WTC11 (cell line): Measurements from ENCODE around the gene PTPRT. TPM values are rescaled to one million over a fixed set of nuclear protein-coding genes. Genes with fewer than 3 reads are reported as not detected.
A peak's percentile ranks its signal among the peaks of the same experiment; 100 is the strongest.

Experiments
- ATAC-seq: fragments of 200-7000 bp; cut with Tn5 transposase; 2 replicates; pipeline ENCODE4 v1.10.0; 2021; ENCODE audit warnings: mild to moderate bottlenecking, moderate library complexity
- CTCF ChIA-PET: fragments of 300-600 bp; sonication (Branson Sonifier 250); formaldehyde crosslinking; loops from one replicate; lab custom pipeline; 2021; ENCODE audit warnings: antibody characterized with exemption; lab: Charles Lee
- POLR2A ChIA-PET: fragments of 350-600 bp; sonication (Branson Sonifier 250); formaldehyde crosslinking; loops from one replicate; lab custom pipeline; 2021; ENCODE audit warnings: antibody characterized with exemption; lab: Charles Lee
- DNase-seq: peaks from one replicate; pipeline ENCODE4 v3.0.0; 2021; ENCODE audit warnings: low spot score
- H3K27ac Mint-ChIP-seq: 2 replicates; pipeline ENCODE4 v1.8.0; 2021; ENCODE audit warnings: mixed read lengths
- H3K27me3 Mint-ChIP-seq: 2 replicates; pipeline ENCODE4 v1.8.0; 2021; ENCODE audit warnings: low read depth, mild to moderate bottlenecking, moderate library complexity, mixed read lengths
- H3K36me3 Mint-ChIP-seq: 2 replicates; pipeline ENCODE4 v1.8.0; 2021; ENCODE audit warnings: mixed read lengths
- H3K4me1 Mint-ChIP-seq: 2 replicates; pipeline ENCODE4 v1.8.0; 2022; ENCODE audit warnings: mixed read lengths
- H3K4me3 Mint-ChIP-seq: 2 replicates; pipeline ENCODE4 v1.8.0; 2021; ENCODE audit warnings: mild to moderate bottlenecking, moderate library complexity, mixed read lengths
- H3K9me3 Mint-ChIP-seq: 2 replicates; pipeline ENCODE4 v1.8.0; 2021; ENCODE audit warnings: mixed read lengths
- CBFB ChIP-seq: sonication (generic); formaldehyde crosslinking; IDR thresholded peaks from 2 replicates; pipeline ENCODE4 v1.8.1; 2022; ENCODE audit warnings: mild to moderate bottlenecking, low read depth, missing genetic modification reagents
- CREB1 ChIP-seq: sonication (generic); formaldehyde crosslinking; IDR thresholded peaks from 2 replicates; pipeline ENCODE4 v1.8.0; 2023; ENCODE audit warnings: mild to moderate bottlenecking, missing genetic modification reagents
- CREM ChIP-seq: sonication (generic); formaldehyde crosslinking; IDR thresholded peaks from 2 replicates; pipeline ENCODE4 v1.8.1; 2022; ENCODE audit warnings: mild to moderate bottlenecking, missing genetic modification reagents, moderate library complexity
- E2F1 ChIP-seq: sonication (generic); formaldehyde crosslinking; IDR thresholded peaks from 2 replicates; pipeline ENCODE4 v1.8.0; 2022; ENCODE audit warnings: mild to moderate bottlenecking, missing genetic modification reagents
- ELF4 ChIP-seq: sonication (generic); formaldehyde crosslinking; IDR thresholded peaks from 2 replicates; pipeline ENCODE4 v1.8.1; 2022; ENCODE audit warnings: low read depth, mild to moderate bottlenecking, moderate library complexity, missing genetic modification reagents
- EMX1 ChIP-seq: fragments of 250-450 bp; sonication (Bioruptor Pico); IDR thresholded peaks from 2 replicates; pipeline ENCODE4 v1.8.0; 2021; ENCODE audit warnings: mild to moderate bottlenecking
- FOXP1 ChIP-seq: sonication (generic); formaldehyde crosslinking; IDR thresholded peaks from 2 replicates; pipeline ENCODE4 v1.8.0; 2022; ENCODE audit warnings: missing genetic modification reagents, mild to moderate bottlenecking, moderate library complexity, borderline replicate concordance
- GABPB1 ChIP-seq: sonication (generic); formaldehyde crosslinking; IDR thresholded peaks from 2 replicates; pipeline ENCODE4 v1.8.1; 2023; ENCODE audit warnings: mild to moderate bottlenecking, missing genetic modification reagents
- GRHL2 ChIP-seq: fragments of 250-450 bp; sonication (Bioruptor Pico); IDR thresholded peaks from 2 replicates; pipeline ENCODE4 v1.8.0; 2022; ENCODE audit warnings: mild to moderate bottlenecking, moderate library complexity; ENCODE audit not compliant: insufficient replicate concordance, severe bottlenecking
- GTF2I ChIP-seq: fragments of 250-450 bp; sonication (Bioruptor Pico); conservative IDR thresholded peaks from 2 replicates; pipeline ENCODE4 v1.4.0; 2021; ENCODE audit warnings: mild to moderate bottlenecking
- IRF2 ChIP-seq: sonication (generic); formaldehyde crosslinking; IDR thresholded peaks from 2 replicates; pipeline ENCODE4 v1.8.0; 2022; ENCODE audit warnings: low read depth, missing genetic modification reagents, borderline replicate concordance
- JUN ChIP-seq: sonication (generic); formaldehyde crosslinking; IDR thresholded peaks from 2 replicates; pipeline ENCODE4 v1.8.0; 2023; ENCODE audit warnings: mild to moderate bottlenecking, missing genetic modification reagents
- KAT7 ChIP-seq: sonication (generic); formaldehyde crosslinking; IDR thresholded peaks from 2 replicates; pipeline ENCODE4 v1.8.1; 2023; ENCODE audit warnings: missing genetic modification reagents, mild to moderate bottlenecking, borderline replicate concordance
- MXD4 ChIP-seq: fragments of 250-450 bp; sonication (Bioruptor Pico); IDR thresholded peaks from 2 replicates; pipeline ENCODE4 v1.8.0; 2021; ENCODE audit warnings: mild to moderate bottlenecking, moderate library complexity, borderline replicate concordance
- NFE2L1 ChIP-seq: sonication (generic); formaldehyde crosslinking; IDR thresholded peaks from 2 replicates; pipeline ENCODE4 v1.8.1; 2023; ENCODE audit warnings: missing genetic modification reagents
- NR3C1 ChIP-seq: sonication (generic); formaldehyde crosslinking; conservative IDR thresholded peaks from 2 replicates; pipeline ENCODE4 v1.8.1; 2023; ENCODE audit warnings: low read depth, mild to moderate bottlenecking, missing genetic modification reagents
- RORB ChIP-seq: fragments of 250-450 bp; sonication (Bioruptor Pico); IDR thresholded peaks from 2 replicates; pipeline ENCODE4 v1.9.0; 2021; ENCODE audit warnings: mild to moderate bottlenecking
- SMAD3 ChIP-seq: sonication (generic); formaldehyde crosslinking; IDR thresholded peaks from 2 replicates; pipeline ENCODE4 v1.8.0; 2022; ENCODE audit warnings: missing genetic modification reagents, mild to moderate bottlenecking, borderline replicate concordance
- TEAD4 ChIP-seq: sonication (generic); formaldehyde crosslinking; IDR thresholded peaks from 2 replicates; pipeline ENCODE4 v1.8.0; 2022; ENCODE audit warnings: mild to moderate bottlenecking, missing genetic modification reagents
- ZBTB43 ChIP-seq: sonication (generic); formaldehyde crosslinking; IDR thresholded peaks from 2 replicates; pipeline ENCODE4 v1.8.1; 2023; ENCODE audit warnings: mild to moderate bottlenecking, missing genetic modification reagents
- ZMAT4 ChIP-seq: fragments of 250-450 bp; sonication (Bioruptor Pico); IDR thresholded peaks from 2 replicates; pipeline ENCODE4 v1.9.0; 2021; ENCODE audit warnings: mild to moderate bottlenecking
- ZNF532 ChIP-seq: fragments of 250-450 bp; sonication (Bioruptor Pico); IDR thresholded peaks from 2 replicates; pipeline ENCODE4 v1.9.0; 2021; ENCODE audit warnings: mild to moderate bottlenecking, borderline replicate concordance
- total RNA-seq: library from RNA; stranded (reverse); gene quantifications from 3 replicates; pipeline ENCODE4 v1.2.3, GENCODE V29; 2021
- TF ChIP-seq, protein P1 (sequence below): sonication (generic); formaldehyde crosslinking; IDR thresholded peaks from 2 replicates; pipeline ENCODE4 v1.8.1; 2022; ENCODE audit warnings: mild to moderate bottlenecking, moderate library complexity, missing genetic modification reagents
- TF ChIP-seq, protein P2 (sequence below): fragments of 250-450 bp; sonication (Bioruptor Pico); IDR thresholded peaks from 2 replicates; pipeline ENCODE4 v1.9.0; 2021; ENCODE audit warnings: moderate library complexity, mild to moderate bottlenecking, inconsistent platforms, borderline replicate concordance

Gene PTPRT
- total RNA-seq, 1 experiment from 2014 or later = 1.1 TPM

DNA sequence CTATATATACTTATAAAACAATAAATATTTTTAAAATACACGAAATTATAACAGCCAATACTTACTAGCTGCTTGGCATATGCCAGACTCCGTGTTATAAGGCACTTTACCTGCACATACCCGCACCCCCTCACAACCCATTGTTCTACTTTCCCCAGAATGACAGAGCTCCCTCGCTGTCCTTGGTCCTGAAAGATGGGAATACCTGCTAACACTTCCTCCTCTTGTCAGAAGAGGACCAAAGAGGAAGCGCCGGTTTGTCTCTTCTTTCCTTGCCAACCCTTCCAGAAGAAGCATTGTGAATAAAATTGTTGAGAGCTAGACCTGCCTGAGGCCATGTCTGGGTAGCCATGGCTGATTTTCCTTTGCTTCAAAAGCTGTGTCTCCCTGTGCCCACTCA, 149.3 kb downstream of the PTPRT start (continued):
- peak; percentile 69; the same call in 1 of the 2 replicates for TF ChIP-seq ZBTB43 (CRISPR knock-in tag)
- TF ChIP-seq, protein P1, sequence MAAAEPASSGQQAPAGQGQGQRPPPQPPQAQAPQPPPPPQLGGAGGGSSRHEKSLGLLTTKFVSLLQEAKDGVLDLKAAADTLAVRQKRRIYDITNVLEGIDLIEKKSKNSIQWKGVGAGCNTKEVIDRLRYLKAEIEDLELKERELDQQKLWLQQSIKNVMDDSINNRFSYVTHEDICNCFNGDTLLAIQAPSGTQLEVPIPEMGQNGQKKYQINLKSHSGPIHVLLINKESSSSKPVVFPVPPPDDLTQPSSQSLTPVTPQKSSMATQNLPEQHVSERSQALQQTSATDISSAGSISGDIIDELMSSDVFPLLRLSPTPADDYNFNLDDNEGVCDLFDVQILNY (CRISPR knock-in tag) = no peak
- TF ChIP-seq GABPB1 (CRISPR knock-in tag) = no peak
- TF ChIP-seq JUN (CRISPR knock-in tag) = no peak
- no peak for TF ChIP-seq MXD4 (CRISPR knock-in tag)
- TF ChIP-seq, all 79 proteins: peak for 11

DNA sequence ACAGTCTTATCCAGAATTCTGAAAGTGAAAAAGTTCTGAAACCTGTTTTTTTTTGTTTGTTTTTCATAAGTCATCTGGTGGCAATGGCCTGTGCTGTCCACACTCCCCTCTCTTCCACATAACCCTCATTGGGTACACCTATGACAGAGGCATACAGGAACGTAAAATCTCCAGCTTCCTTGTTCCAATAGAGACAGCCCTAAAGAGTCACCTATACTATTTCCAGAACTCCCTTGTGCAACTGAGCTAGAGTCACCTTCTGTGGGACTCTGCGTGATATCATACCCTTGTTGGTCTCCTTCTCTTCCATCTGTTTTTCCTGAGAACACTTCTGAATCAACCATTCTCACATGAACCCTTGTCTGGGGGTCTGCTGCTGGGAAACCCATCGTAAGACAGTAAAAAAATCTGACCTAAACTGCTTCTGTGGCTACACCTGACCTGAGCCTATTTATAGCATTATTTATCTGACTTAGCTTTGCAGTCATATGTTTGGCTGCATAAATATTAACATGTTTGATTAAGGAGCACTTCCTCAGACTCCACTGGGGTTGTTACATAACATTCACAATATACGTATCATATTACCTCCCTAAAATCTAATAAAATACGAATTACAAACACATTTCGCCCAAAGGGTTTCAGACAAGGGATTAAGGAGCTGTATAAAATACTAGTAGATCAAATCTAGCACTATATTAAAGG, 151.9 kb downstream of the PTPRT start:
- DNase-seq (no peak), ATAC-seq (no peak)
- Mint-ChIP-seq H3K4me3 (no peak overlapping the region), H3K9me3 (no peaks in the 10 kb centered on the region), H3K4me1 (peaks cover 17% of the 10 kb centered on the region), H3K27me3 (no peaks in the 10 kb centered on the region; the same call in 1 of the 2 replicates), H3K27ac (no peak overlapping the region), H3K36me3 (no peaks in the 10 kb centered on the region)
- POLR2A ChIA-PET = interaction anchor here (0.7 kb wide), 1 partner anchor 12 kb away, joined by 3 read pairs; no protein-coding TSS in a partner anchor
- CTCF ChIA-PET = interaction anchor here (0.5 kb wide), 1 partner anchor 11 kb away, joined by 5 read pairs; no protein-coding TSS in a partner anchor
- TF ChIP-seq, protein P2, sequence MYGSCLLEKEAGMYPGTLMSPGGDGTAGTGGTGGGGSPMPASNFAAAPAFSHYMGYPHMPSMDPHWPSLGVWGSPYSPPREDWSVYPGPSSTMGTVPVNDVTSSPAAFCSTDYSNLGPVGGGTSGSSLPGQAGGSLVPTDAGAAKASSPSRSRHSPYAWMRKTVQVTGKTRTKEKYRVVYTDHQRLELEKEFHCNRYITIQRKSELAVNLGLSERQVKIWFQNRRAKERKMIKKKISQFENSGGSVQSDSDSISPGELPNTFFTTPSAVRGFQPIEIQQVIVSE (CRISPR knock-in tag) = no peak
- TF ChIP-seq CBFB (CRISPR knock-in tag) = no peak
- TF ChIP-seq ELF4 (CRISPR knock-in tag) = no peak
- no peak for TF ChIP-seq GRHL2 (CRISPR knock-in tag)
- TF ChIP-seq NFE2L1 = no peak
- TF ChIP-seq KAT7 (CRISPR knock-in tag) = no peak
- no peak for TF ChIP-seq GABPB1 (CRISPR knock-in tag)
- TF ChIP-seq TEAD4 = no peak
- no peak for TF ChIP-seq FOXP1 (CRISPR knock-in tag)

- no peak for DNase-seq
- ChIA-PET POLR2A (no interaction called here), CTCF (no interaction called here)
- TF ChIP-seq ZNF532 (CRISPR knock-in tag) (no peak), IRF2 (CRISPR knock-in tag) (no peak), SMAD3 (CRISPR knock-in tag) (no peak), CREB1 (CRISPR knock-in tag) (no peak), EMX1 (CRISPR knock-in tag) (no peak), E2F1 (CRISPR knock-in tag) (no peak), NR3C1 (no peak), CREM (no peak), GTF2I (CRISPR knock-in tag) (no peak), RORB (CRISPR knock-in tag) (no peak), GRHL2 (CRISPR knock-in tag) (no peak), ZMAT4 (no peak)
- Mint-ChIP-seq H3K27ac (no peak overlapping the region), H3K4me1 (peaks cover 26% of the 10 kb centered on the region), H3K9me3 (peaks cover 6% of the 10 kb centered on the region; the same call in 1 of the 2 replicates), H3K27me3 (peaks cover 12% of the 10 kb centered on the region), H3K4me3 (no peak overlapping the region), H3K36me3 (no peaks in the 10 kb centered on the region)
- no peak for ATAC-seq
Measured at GRCh38 chr20:43034981-43035724, 154.6 kb downstream of the PTPRT start.
